Measurements from ENCODE around the gene TRIM7. TPM values are rescaled to one million over a fixed set of nuclear protein-coding genes. Genes with fewer than 3 reads are reported as not detected.
A peak's percentile ranks its signal among the peaks of the same experiment; 100 is the strongest.

Gene TRIM7
- total RNA-seq, 2 experiments from 2014 or later: 2.5 to 2.6 TPM

DNA sequence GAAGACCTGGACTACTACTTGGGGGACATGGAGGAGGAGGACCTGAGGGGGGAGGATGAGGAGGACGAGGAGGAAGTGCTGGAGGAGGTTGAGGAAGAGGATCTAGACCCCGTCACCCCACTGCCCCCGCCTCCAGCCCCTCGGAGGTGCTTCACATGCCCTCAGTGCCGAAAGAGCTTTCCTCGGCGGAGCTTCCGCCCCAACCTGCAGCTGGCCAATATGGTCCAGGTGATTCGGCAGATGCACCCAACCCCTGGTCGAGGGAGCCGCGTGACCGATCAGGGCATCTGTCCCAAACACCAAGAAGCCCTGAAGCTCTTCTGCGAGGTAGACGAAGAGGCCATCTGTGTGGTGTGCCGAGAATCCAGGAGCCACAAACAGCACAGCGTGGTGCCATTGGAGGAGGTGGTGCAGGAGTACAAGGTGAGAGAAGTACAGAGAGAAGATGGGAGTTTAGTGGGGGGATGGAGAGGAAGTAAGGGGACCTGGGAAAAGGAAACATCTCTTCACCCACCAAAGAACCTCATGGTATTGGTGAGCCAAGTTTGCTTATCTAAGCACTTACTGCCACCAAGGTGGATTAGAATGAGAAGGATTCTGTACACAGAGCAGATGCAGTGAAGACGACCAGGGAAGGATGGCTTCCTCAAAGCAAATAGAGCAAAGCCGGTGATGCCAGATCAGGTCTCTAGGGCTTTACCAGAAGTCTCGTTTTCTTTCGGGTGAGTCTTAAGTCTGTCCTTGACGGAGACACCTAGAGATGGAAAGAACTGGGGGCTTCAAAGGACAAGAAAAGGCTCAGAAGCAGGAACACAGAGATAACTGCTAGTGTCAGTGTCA is 19.6 kb upstream of the TRIM7 start:
- no peaks in the 10 kb centered on the region for H3K9me3 Mint-ChIP-seq

GRCh38 chr5:181223729-181224389 is 18.9 kb upstream of the TRIM7 start:
- Mint-ChIP-seq H3K4me1 (peaks cover 50% of the 10 kb centered on the region), H3K9me3 (no peaks in the 10 kb centered on the region), H3K27me3 (peaks cover 3% of the 10 kb centered on the region), H3K4me3 (peak overlapping the region; percentile 87), H3K36me3 (peaks cover 7% of the 10 kb centered on the region), H3K27ac (peak overlapping the region; percentile 99)
- POLR2A ChIA-PET: interaction anchor here (0.6 to 6.8 kb wide), 17 partner anchors 12 to 413 kb away, joined by 3 to 98 read pairs (median 9); partner anchors contain the start of genes RACK1, TRIM52 and TRIM7
- ATAC-seq (ENCODE audit: low read depth) (peak; percentile 6), DNase-seq (no peak)

More for the DNA sequence above, 19.6 kb upstream of the TRIM7 start:
- no peak for ATAC-seq (ENCODE audit: low read depth)
- Mint-ChIP-seq H3K27me3 (peaks cover 3% of the 10 kb centered on the region), H3K27ac (peak overlapping the region; percentile 99), H3K4me1 (peaks cover 56% of the 10 kb centered on the region), H3K36me3 (peaks cover 12% of the 10 kb centered on the region), H3K4me3 (peak overlapping the region; percentile 87)
- POLR2A ChIA-PET: interaction anchor here (0.8 to 6.8 kb wide), 13 partner anchors 11 to 393 kb away, joined by 4 to 98 read pairs (median 9); partner anchors contain the start of genes RACK1, TRIM52 and TRIM7
- DNase-seq: peak; percentile 69

GRCh38 chr5:181223058-181223728 is 18.2 kb upstream of the TRIM7 start, which contains the start of gene TRIM41:
TSS of gene TRIM41 (plus strand) at chr5:181223281. CDS start at chr5:181224000, 719 bp downstream.
- peak within 1 kb of the TSS; percentile 99 for H3K27ac Mint-ChIP-seq
- peak; percentile 63 for ATAC-seq (ENCODE audit: low read depth)
- H3K4me3 Mint-ChIP-seq: peak within 1 kb of the TSS; percentile 87
- H3K9me3 Mint-ChIP-seq: no peaks in the 10 kb centered on the region
- DNase-seq: peak; percentile 96
- H3K36me3 Mint-ChIP-seq: peaks cover 7% of the 10 kb centered on the region
- H3K4me1 Mint-ChIP-seq: peaks cover 51% of the 10 kb centered on the region
- POLR2A ChIA-PET: interaction anchor here (0.6 to 6.8 kb wide), 12 partner anchors 12 to 413 kb away, joined by 3 to 98 read pairs (median 18); partner anchors contain the start of genes RACK1, TRIM52 and TRIM7
- peaks cover 3% of the 10 kb centered on the region for H3K27me3 Mint-ChIP-seq

- no peak for ATAC-seq (ENCODE audit: low read depth)
- POLR2A ChIA-PET: interaction anchor here (1.0 to 6.8 kb wide), 9 partner anchors 13 to 419 kb away, joined by 3 to 98 read pairs (median 52); partner anchors contain the start of genes RACK1, TRIM52 and TRIM7
- H3K36me3 Mint-ChIP-seq: peaks cover 9% of the 10 kb centered on the region
- DNase-seq: no peak
- H3K4me3 Mint-ChIP-seq: peak overlapping the region; percentile 87
- H3K4me1 Mint-ChIP-seq: peaks cover 57% of the 10 kb centered on the region
- peak overlapping the region; percentile 99 for H3K27ac Mint-ChIP-seq
- H3K9me3 Mint-ChIP-seq: no peaks in the 10 kb centered on the region
- H3K27me3 Mint-ChIP-seq: peaks cover 3% of the 10 kb centered on the region
Observed at GRCh38 chr5:181222630-181223057, 17.6 kb upstream of the TRIM7 start.

GRCh38 chr5:181221792-181222629 is 17.0 kb upstream of the TRIM7 start:
- peak overlapping the region; percentile 87 for H3K4me3 Mint-ChIP-seq
- POLR2A ChIA-PET: interaction anchor here (1.0 to 6.8 kb wide), 10 partner anchors 13 to 418 kb away, joined by 3 to 98 read pairs (median 36); partner anchors contain the start of genes RACK1, TRIM52 and TRIM7
- H3K4me1 Mint-ChIP-seq: peaks cover 58% of the 10 kb centered on the region

GRCh38 chr5:181221105-181221791 is 16.3 kb upstream of the TRIM7 start:
- no peak for ATAC-seq (ENCODE audit: low read depth)
- Mint-ChIP-seq H3K27me3 (peaks cover 3% of the 10 kb centered on the region), H3K27ac (peak overlapping the region; percentile 99), H3K4me3 (peak overlapping the region; percentile 87), H3K9me3 (no peaks in the 10 kb centered on the region), H3K4me1 (peaks cover 57% of the 10 kb centered on the region), H3K36me3 (peaks cover 9% of the 10 kb centered on the region)
- peak; percentile 73 for DNase-seq
- POLR2A ChIA-PET: interaction anchor here (1.1 to 6.8 kb wide), 10 partner anchors 14 to 40 kb away, joined by 5 to 98 read pairs (median 36); partner anchors contain the start of genes RACK1, TRIM52 and TRIM7

More at GRCh38 chr5:181221792-181222629, 17.0 kb upstream of the TRIM7 start:
- Mint-ChIP-seq H3K9me3 (no peaks in the 10 kb centered on the region), H3K27me3 (peaks cover 3% of the 10 kb centered on the region), H3K36me3 (peaks cover 9% of the 10 kb centered on the region), H3K27ac (peak overlapping the region; percentile 99)
- peak; percentile 97 for DNase-seq
- peak; percentile 19 for ATAC-seq (ENCODE audit: low read depth)

GRCh38 chr5:181220178-181220515 is 15.2 kb upstream of the TRIM7 start:
- H3K27ac Mint-ChIP-seq: peak overlapping the region; percentile 42
- ATAC-seq (ENCODE audit: low read depth) (no peak), DNase-seq (no peak)
- peaks cover 52% of the 10 kb centered on the region for H3K4me1 Mint-ChIP-seq
- POLR2A ChIA-PET: interaction anchor here (1.1 to 1.2 kb wide), 2 partner anchors 23 to 28 kb away, joined by 5 to 7 read pairs; no protein-coding TSS in a partner anchor
- peaks cover 3% of the 10 kb centered on the region for H3K27me3 Mint-ChIP-seq
- H3K4me3 Mint-ChIP-seq: peak overlapping the region; percentile 87
- H3K36me3 Mint-ChIP-seq: peaks cover 7% of the 10 kb centered on the region
- H3K9me3 Mint-ChIP-seq: no peaks in the 10 kb centered on the region

DNA sequence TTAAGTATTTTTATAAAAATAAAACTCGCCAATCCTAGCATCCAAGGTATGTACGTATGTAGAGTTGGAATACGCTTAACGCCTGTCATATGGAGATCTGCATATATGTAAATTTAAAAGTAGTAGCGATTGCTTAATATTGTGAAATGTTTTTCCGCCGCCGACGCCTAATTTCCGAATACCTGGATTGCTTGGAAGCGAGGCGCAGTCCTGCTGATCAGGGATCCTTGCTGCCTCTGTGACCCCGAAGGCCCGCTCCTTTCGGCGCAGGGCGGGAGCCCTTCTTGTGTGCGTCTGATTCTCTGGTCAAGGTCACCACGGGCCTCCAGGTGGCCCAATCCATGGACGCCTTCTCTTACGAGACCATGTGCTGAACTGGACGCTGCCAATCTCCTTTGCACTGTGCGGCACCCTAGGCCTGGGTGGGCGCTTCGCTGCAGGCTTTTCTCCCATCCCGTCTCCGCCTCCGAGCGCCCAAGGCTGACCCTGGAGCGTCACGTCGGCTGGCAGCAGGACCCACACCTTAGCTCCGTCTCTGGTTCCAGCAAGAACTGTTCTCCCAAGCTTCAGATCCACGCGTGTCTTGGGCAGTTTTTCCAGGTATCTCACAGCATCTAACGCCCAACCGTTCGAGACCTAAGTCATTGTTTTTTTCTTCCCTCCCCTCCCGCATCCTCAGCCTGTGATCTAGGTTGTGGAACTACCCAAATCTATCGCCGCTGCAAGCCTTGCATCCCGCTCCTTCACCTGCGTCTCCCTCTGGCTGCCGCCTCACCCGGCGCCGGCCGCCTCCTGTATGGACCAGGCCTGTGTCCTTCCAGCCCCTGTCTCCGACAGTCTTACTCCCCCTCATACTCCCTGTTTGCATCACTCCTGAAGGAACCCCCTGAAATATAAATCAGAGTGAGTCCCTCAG is 14.5 kb upstream of the TRIM7 start:
- no peaks in the 10 kb centered on the region for H3K9me3 Mint-ChIP-seq
- POLR2A ChIA-PET: interaction anchor here (1.1 to 1.2 kb wide), 2 partner anchors 23 to 27 kb away, joined by 5 to 7 read pairs; no protein-coding TSS in a partner anchor
- DNase-seq: no peak
- ATAC-seq (ENCODE audit: low read depth): no peak
- H3K27me3 Mint-ChIP-seq: peaks cover 3% of the 10 kb centered on the region
- peaks cover 47% of the 10 kb centered on the region for H3K4me1 Mint-ChIP-seq
- H3K36me3 Mint-ChIP-seq: peaks cover 7% of the 10 kb centered on the region
- peak overlapping the region; percentile 42 for H3K27ac Mint-ChIP-seq
- H3K4me3 Mint-ChIP-seq: peak overlapping the region; percentile 59

- H3K27ac Mint-ChIP-seq: peak overlapping the region; percentile 99
- peaks cover 4% of the 10 kb centered on the region for H3K36me3 Mint-ChIP-seq
- peaks cover 3% of the 10 kb centered on the region for H3K27me3 Mint-ChIP-seq
- peak overlapping the region; percentile 99 for H3K4me3 Mint-ChIP-seq
- DNase-seq (no peak), ATAC-seq (ENCODE audit: low read depth) (no peak)
- peaks cover 42% of the 10 kb centered on the region for H3K4me1 Mint-ChIP-seq
- POLR2A ChIA-PET: no interaction called here
- H3K9me3 Mint-ChIP-seq: no peaks in the 10 kb centered on the region
Observed at GRCh38 chr5:181218795-181219124, 13.8 kb upstream of the TRIM7 start.

GRCh38 chr5:181217803-181218062 is 12.7 kb upstream of the TRIM7 start:
- Mint-ChIP-seq H3K4me3 (peak overlapping the region; percentile 99), H3K4me1 (peaks cover 40% of the 10 kb centered on the region), H3K27ac (peak overlapping the region; percentile 99), H3K9me3 (no peaks in the 10 kb centered on the region), H3K27me3 (peaks cover 3% of the 10 kb centered on the region), H3K36me3 (peaks cover 4% of the 10 kb centered on the region)
- ATAC-seq (ENCODE audit: low read depth) (peak; percentile 12), DNase-seq (peak; percentile 64)
- POLR2A ChIA-PET: interaction anchor here (0.8 to 2.2 kb wide), 5 partner anchors 10 to 50 kb away, joined by 3 to 22 read pairs (median 3); partner anchors contain the start of gene RACK1
